ENCODE data around the gene ULK3.
A peak's percentile ranks its signal among the peaks of the same experiment; 100 is the strongest.

The ULK3 gene

DNA sequence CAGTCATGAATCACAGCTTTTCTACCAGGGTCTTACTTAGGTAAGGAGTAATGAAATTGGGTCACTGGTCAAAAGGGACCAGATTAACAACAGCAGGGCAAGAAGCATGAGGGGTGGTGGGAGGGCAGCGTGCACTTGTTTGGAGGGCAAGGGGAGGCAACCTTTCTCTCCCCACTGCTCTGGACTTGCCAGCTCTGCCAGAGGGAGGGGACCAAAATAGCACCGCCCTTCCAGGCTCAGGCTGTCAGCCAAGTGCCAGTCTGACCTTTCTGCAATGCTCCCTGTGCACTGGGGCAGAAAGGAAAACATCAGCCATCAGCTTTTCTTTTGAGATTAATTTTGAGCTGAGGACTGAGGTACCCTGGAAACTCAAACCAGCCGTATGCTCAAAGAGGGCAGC is 4.5 kb upstream of the ULK3 start:
- no peaks in the 10 kb centered on the region for H3K27me3 ChIP-seq (ENCODE audit: control insufficient read depth in 1 of 2, insufficient read depth in 2 of 2, low read length in 2 of 2)
- H3K4me3 ChIP-seq (ENCODE audit: low read depth in 1 of 2, low read length in 2 of 2), result no peak overlapping the region
- H3K9ac ChIP-seq (ENCODE audit: low read length), result no peak overlapping the region
- H3K36me3 ChIP-seq (ENCODE audit: insufficient read depth, low read length), result peaks cover 71% of the 10 kb centered on the region
- H3K9me3 ChIP-seq (ENCODE audit: low read length), result no peaks in the 10 kb centered on the region
- peaks cover 15% of the 10 kb centered on the region for H3K4me1 ChIP-seq (ENCODE audit: insufficient read depth, low read length)
- H3K27ac ChIP-seq (ENCODE audit: low read depth, low read length), result no peak overlapping the region

DNA sequence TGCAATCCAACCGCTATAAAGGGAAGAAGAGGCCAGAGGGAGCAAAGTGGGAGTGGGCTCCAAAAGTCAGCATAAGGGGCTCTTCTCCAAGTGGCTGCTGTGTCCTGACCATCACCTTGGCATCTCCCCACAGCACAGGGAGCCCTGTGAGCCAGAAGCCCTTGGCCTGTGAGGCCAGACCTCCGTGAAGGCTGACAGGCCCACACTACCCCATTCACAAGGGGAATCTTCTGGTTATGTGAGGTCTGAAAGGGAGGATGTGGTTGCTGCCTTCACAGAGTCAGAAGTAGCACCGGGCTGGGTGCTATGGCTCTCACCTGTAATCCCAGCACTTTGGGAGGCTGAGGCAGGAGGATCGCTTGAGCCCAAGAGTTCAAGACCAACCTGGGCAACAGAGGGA is 2.6 kb upstream of the ULK3 start:
- Histone ChIP-seq H3K36me3 (ENCODE audit: insufficient read depth, low read length) (peaks cover 53% of the 10 kb centered on the region), H3K4me1 (ENCODE audit: insufficient read depth, low read length) (peaks cover 25% of the 10 kb centered on the region), H3K27me3 (ENCODE audit: control insufficient read depth in 1 of 2, insufficient read depth in 2 of 2, low read length in 2 of 2) (no peaks in the 10 kb centered on the region)

DNA sequence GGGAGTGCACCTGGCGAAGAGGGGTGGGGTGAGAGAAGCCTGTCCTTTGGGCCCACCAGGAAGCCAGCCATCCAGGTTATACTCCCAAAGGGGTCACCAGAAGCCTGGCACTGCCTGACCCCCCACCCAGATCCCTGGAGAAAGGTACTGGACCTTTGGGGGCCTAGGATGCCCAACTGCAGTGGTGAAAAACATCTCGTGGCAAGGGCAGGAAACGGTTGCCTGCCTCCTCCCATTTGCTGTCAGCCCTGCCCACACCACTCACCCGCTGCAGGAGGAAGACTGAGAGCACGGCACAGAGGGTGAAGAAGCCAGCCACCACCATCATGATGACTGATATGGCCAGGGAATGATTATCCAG is 2.2 kb upstream of the ULK3 start:
- H3K4me1 ChIP-seq (ENCODE audit: insufficient read depth, low read length), result peaks cover 25% of the 10 kb centered on the region
- H3K9me3 ChIP-seq (ENCODE audit: low read length), result no peaks in the 10 kb centered on the region
- H3K36me3 ChIP-seq (ENCODE audit: insufficient read depth, low read length), result peaks cover 49% of the 10 kb centered on the region
- no peak overlapping the region for H3K4me3 ChIP-seq (ENCODE audit: low read depth in 1 of 2, low read length in 2 of 2)
- no peaks in the 10 kb centered on the region for H3K27me3 ChIP-seq (ENCODE audit: control insufficient read depth in 1 of 2, insufficient read depth in 2 of 2, low read length in 2 of 2)
- H3K27ac ChIP-seq (ENCODE audit: low read depth, low read length), result no peak overlapping the region
- H3K9ac ChIP-seq (ENCODE audit: low read length), result no peak overlapping the region

More for the DNA sequence above, 2.6 kb upstream of the ULK3 start:
- no peak overlapping the region for H3K27ac ChIP-seq (ENCODE audit: low read depth, low read length)
- no peaks in the 10 kb centered on the region for H3K9me3 ChIP-seq (ENCODE audit: low read length)
- no peak overlapping the region for H3K9ac ChIP-seq (ENCODE audit: low read length)
- H3K4me3 ChIP-seq (ENCODE audit: low read depth in 1 of 2, low read length in 2 of 2), result no peak overlapping the region

DNA sequence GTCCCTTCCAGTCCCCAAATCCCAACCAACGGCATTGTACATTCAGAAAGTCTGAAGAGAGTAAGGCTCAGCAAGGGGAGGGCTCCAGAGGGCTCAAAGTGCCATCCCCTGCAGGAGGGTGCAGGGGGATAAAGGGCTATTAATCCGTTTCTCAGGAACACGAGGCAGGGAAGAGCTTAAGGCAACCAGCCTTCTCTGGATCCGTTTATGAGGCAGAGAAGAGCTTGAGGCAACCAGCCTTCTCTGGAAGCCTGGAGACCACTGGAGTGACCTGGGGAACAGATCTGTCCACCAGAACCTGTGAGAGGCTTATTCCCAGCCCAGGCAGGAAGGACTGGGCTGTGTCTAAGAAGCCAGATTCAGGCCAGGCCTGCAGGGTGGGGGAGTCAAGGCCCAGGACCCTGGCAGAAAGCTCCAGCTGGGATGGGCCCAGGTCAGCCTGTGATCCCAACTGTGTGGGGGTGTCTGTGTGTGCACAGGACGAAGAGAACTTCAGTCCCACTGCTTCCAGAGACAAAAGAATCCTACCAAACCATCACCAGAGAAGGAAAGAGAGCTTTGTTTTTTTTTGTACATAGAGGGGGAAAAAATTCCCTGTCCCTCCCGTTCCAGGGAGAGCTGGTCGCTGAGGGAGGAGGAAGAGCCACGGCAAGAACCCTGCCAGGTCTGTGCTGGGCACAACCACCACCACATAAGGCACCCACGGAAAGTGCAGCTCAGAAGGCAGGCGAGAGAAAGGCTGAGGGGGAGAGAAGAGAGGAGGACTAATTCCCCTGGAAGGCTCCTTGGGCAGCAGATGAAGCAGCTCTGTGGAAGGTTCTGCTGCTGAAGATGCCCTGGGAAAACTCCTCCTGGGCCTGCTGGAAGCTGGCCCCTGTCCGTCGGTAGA is 1.6 kb upstream of the ULK3 start:
- Histone ChIP-seq H3K4me3 (ENCODE audit: low read depth in 1 of 2, low read length in 2 of 2) (no peak overlapping the region), H3K27ac (ENCODE audit: low read depth, low read length) (no peak overlapping the region), H3K27me3 (ENCODE audit: control insufficient read depth in 1 of 2, insufficient read depth in 2 of 2, low read length in 2 of 2) (no peaks in the 10 kb centered on the region), H3K9ac (ENCODE audit: low read length) (peak overlapping the region; percentile 8), H3K9me3 (ENCODE audit: low read length) (no peaks in the 10 kb centered on the region), H3K4me1 (ENCODE audit: insufficient read depth, low read length) (peaks cover 25% of the 10 kb centered on the region), H3K36me3 (ENCODE audit: insufficient read depth, low read length) (peaks cover 43% of the 10 kb centered on the region)

DNA sequence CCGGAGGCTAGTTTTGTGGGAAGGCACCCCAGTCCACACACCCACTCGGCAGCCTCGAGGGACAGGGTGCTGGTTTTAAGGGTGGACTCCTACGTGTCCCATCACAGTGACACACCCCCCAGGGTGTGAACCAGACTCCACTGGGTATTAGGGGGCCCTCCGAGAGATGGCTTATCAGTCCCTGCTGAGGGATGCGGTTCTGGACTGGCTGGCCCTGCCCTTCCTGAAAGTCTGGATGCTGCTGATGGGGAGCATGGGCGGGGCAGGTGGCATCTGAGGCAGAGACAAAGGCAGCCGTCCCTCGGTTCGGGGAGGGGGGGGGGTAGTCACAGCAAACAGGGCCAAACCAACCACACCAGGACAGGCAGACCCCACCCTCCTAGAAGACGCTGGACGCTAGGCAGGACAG is 939 bp upstream of the ULK3 start:
- Histone ChIP-seq H3K9ac (ENCODE audit: low read length) (peak overlapping the region; percentile 8), H3K27me3 (ENCODE audit: control insufficient read depth in 1 of 2, insufficient read depth in 2 of 2, low read length in 2 of 2) (no peaks in the 10 kb centered on the region), H3K27ac (ENCODE audit: low read depth, low read length) (peak overlapping the region; percentile 79), H3K4me3 (ENCODE audit: low read depth in 1 of 2, low read length in 2 of 2) (peak overlapping the region in 1 of 2 donors; percentile 78), H3K9me3 (ENCODE audit: low read length) (no peaks in the 10 kb centered on the region), H3K36me3 (ENCODE audit: insufficient read depth, low read length) (peaks cover 43% of the 10 kb centered on the region), H3K4me1 (ENCODE audit: insufficient read depth, low read length) (peaks cover 25% of the 10 kb centered on the region)

DNA sequence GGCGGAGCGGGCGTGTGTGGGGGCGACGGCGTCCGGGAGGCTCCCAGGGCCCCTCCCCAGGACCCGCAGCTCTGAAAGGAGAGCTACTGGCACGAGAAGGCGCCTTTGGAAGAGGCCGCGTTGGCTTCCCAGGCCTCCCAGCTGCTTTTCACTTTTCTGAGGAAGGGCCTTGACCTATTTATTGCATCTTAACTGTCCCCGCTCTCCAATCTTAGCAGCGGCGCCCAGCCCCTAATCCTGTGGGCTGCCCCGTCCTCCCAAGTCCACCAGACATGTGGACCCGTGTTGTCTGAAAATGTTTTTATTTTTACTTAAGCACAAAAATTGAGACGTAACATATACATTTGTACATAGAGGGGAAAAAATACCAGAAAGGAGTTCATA is 481 bp upstream of the ULK3 start:
- H3K9me3 ChIP-seq (ENCODE audit: low read length), result no peaks in the 10 kb centered on the region
- peaks cover 44% of the 10 kb centered on the region for H3K36me3 ChIP-seq (ENCODE audit: insufficient read depth, low read length)
- peaks cover 25% of the 10 kb centered on the region for H3K4me1 ChIP-seq (ENCODE audit: insufficient read depth, low read length)
- peak overlapping the region; percentile 8 for H3K9ac ChIP-seq (ENCODE audit: low read length)
- H3K27me3 ChIP-seq (ENCODE audit: control insufficient read depth in 1 of 2, insufficient read depth in 2 of 2, low read length in 2 of 2), result no peaks in the 10 kb centered on the region
- H3K27ac ChIP-seq (ENCODE audit: low read depth, low read length), result peak overlapping the region; percentile 79
- peak overlapping the region; percentile 34 to 78 for H3K4me3 ChIP-seq (ENCODE audit: low read depth in 1 of 2, low read length in 2 of 2)

DNA sequence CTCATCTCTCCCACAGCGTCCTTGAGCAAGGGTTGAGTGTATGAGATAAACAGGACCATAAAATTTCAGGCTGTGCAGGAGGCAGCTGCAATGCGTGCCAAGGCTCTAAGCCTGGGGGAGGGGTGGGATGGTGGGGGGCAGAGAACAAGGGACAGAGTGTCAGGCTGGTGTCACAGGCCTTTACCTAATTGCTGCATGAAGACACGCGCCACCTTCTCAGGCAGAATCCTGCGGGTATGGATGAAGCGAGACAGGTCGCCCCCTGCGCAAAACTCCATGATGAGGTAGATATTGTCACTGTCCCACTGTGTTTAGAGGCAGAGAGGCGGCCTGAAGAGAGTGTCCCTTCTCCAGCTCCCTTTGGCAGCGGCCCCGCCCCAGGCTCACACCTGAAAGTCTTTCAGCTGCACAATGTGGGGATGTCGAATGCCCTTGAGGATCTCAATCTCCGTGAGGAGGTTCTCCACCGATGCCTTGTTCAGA is 1.0 kb downstream of the ULK3 start:
- H3K27me3 ChIP-seq (ENCODE audit: control insufficient read depth in 1 of 2, insufficient read depth in 2 of 2, low read length in 2 of 2), result no peaks in the 10 kb centered on the region
- no peak overlapping the region for H3K27ac ChIP-seq (ENCODE audit: low read depth, low read length)
- peak overlapping the region in 1 of 2 donors; percentile 78 for H3K4me3 ChIP-seq (ENCODE audit: low read depth in 1 of 2, low read length in 2 of 2)
- H3K4me1 ChIP-seq (ENCODE audit: insufficient read depth, low read length), result peaks cover 25% of the 10 kb centered on the region
- H3K36me3 ChIP-seq (ENCODE audit: insufficient read depth, low read length), result peaks cover 33% of the 10 kb centered on the region
- H3K9ac ChIP-seq (ENCODE audit: low read length), result no peak overlapping the region
- no peaks in the 10 kb centered on the region for H3K9me3 ChIP-seq (ENCODE audit: low read length)

DNA sequence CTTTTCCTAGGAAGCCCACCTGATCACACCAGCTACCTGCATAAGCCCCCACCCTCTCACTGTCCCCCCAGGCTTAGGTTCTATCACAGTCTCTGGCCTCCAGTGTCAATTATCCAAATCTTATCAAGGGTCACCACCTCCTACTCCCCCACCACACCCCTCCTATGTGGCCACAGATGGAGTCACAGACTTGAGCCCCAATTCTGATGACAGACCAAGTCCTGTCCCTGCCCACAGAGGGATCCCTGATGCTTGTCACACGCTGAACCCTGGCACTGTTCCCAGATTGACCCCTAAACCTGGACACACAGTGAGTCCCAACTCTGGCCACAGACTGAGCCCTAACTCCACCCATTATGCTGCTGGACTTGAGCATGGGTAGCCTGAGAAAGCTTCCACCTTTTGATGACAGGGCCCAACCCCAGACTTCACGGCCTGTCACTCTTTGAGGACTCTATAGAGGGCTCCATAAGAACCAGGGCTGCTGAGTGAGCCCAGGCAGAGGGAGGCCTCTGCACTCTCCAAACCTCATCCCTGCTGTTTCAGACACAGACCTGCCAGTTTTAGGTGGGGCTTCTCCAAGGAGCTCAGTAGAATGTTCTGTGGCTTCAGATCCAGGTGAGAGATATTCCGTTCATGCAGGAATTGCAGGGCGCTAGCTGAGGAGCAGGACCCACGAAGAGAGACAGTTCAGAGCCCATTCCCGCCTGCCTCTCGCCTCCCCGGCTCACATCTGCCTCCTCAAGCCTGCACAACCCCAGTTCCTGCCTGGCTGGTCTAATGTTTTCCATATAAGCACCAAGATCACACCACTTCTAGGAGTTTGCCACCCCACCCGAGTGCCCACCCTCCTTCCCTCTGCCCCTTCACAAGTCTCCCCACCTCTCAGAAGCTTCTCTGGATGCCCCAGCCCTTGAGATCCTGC is 1.8 kb downstream of the ULK3 start:
- peaks cover 25% of the 10 kb centered on the region for H3K4me1 ChIP-seq (ENCODE audit: insufficient read depth, low read length)
- H3K27me3 ChIP-seq (ENCODE audit: control insufficient read depth in 1 of 2, insufficient read depth in 2 of 2, low read length in 2 of 2), result no peaks in the 10 kb centered on the region
- H3K36me3 ChIP-seq (ENCODE audit: insufficient read depth, low read length), result peaks cover 39% of the 10 kb centered on the region
- no peaks in the 10 kb centered on the region for H3K9me3 ChIP-seq (ENCODE audit: low read length)
- no peak overlapping the region for H3K4me3 ChIP-seq (ENCODE audit: low read depth in 1 of 2, low read length in 2 of 2)
- H3K9ac ChIP-seq (ENCODE audit: low read length), result no peak overlapping the region
- no peak overlapping the region for H3K27ac ChIP-seq (ENCODE audit: low read depth, low read length)

DNA sequence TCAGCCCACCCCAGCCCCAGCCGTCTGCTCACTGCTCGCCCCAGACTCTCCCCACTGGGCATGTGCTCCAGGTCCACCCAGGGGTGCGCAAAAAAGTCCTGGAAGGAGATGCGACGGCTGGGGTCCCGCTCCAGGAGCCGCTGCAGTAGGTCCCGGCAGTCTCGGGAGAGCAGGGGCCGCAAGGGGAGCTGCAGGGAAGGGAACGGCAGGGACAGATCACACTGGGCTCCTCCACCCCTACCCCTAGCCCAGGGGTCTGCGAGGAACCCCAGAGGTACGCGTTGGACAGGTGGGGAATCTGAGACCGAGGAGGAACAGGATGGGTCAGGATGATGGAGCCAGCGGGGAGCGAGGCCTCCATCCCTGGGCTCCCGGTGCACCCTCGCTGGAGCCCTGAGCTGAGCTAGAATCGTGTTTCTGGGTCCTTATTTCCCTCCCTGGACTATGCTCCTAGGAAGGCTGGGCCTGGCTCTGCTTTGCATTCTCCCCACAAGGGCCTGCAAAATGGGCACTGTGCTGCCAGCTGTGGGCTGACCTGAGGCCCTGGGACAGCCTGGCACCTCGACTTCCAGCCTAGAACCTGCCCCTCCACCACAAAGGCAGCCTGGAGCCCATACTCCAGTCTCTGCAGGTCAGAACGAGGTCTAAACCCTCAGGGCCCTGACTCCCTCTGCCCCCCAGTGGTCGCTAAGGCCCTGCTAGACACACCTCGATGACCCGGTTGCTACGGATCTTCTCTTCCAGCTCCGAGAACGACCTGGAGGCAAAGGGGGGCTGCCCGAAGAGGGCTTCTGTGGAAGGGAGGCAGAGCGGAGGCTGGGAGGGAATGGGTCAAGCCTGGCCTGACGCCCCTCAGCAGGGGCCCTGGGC is 3.2 kb downstream of the ULK3 start:
- peaks cover 26% of the 10 kb centered on the region for H3K36me3 ChIP-seq (ENCODE audit: insufficient read depth, low read length)
- no peaks in the 10 kb centered on the region for H3K9me3 ChIP-seq (ENCODE audit: low read length)
- no peaks in the 10 kb centered on the region for H3K27me3 ChIP-seq (ENCODE audit: control insufficient read depth in 1 of 2, insufficient read depth in 2 of 2, low read length in 2 of 2)
- peaks cover 25% of the 10 kb centered on the region for H3K4me1 ChIP-seq (ENCODE audit: insufficient read depth, low read length)
- H3K4me3 ChIP-seq (ENCODE audit: low read depth in 1 of 2, low read length in 2 of 2), result no peak overlapping the region
- H3K9ac ChIP-seq (ENCODE audit: low read length), result no peak overlapping the region
- H3K27ac ChIP-seq (ENCODE audit: low read depth, low read length), result no peak overlapping the region

DNA sequence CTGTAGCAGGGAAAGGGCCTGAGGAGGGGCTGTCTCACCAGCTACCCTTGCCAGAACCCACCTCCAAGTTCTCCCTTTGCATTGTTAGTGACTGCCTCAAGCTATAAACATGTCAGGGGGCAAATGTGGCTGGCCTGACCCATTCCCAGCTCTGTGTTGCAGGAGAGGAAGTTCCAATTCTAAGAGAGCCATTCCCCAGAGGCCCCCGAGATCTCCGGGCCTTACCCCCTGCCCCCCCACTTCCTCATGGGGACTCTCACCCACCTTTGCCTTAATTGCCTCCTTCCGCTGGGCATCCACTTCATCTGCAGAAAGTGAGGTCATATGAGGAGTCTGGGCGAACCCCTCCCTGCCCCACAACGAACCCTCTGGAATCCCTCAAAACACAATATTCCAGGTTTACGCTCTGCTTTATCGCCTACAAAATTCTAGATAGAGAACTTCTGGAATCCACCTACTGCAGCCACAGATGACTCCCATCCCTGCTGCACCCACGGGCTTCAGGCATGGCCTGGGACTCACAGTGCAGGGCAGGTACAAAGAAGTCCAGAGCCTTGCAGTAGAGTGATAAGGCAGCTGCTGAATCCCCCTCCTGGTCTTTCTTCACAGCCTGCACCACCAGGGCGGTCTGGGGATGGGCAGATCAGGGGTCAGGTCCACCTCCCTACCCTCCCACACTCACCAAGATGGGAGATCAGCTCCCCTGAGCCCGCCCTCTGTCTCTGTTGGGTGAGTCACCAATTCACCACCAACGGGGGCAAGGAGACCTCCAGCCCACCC is 4.0 kb downstream of the ULK3 start:
- no peak overlapping the region for H3K27ac ChIP-seq (ENCODE audit: low read depth, low read length)
- H3K9ac ChIP-seq (ENCODE audit: low read length), result no peak overlapping the region
- no peak overlapping the region for H3K4me3 ChIP-seq (ENCODE audit: low read depth in 1 of 2, low read length in 2 of 2)
- H3K9me3 ChIP-seq (ENCODE audit: low read length), result no peaks in the 10 kb centered on the region
- H3K36me3 ChIP-seq (ENCODE audit: insufficient read depth, low read length), result peaks cover 19% of the 10 kb centered on the region
- no peaks in the 10 kb centered on the region for H3K27me3 ChIP-seq (ENCODE audit: control insufficient read depth in 1 of 2, insufficient read depth in 2 of 2, low read length in 2 of 2)
- peaks cover 19% of the 10 kb centered on the region for H3K4me1 ChIP-seq (ENCODE audit: insufficient read depth, low read length)

Data from muscle layer of colon (tissue), 2 donors.